HG03469 (cell line): ENCODE data around the gene SORL1.

Experiments used
- ATAC-seq: cut with Tn5 transposase; IDR thresholded peaks from one replicate; pipeline ENCODE4 v1.9.1; 2021; ENCODE audit warnings: mild to moderate bottlenecking, moderate library complexity, moderate number of reproducible peaks; ENCODE audit not compliant: unreplicated experiment

SORL1 gene

DNA sequence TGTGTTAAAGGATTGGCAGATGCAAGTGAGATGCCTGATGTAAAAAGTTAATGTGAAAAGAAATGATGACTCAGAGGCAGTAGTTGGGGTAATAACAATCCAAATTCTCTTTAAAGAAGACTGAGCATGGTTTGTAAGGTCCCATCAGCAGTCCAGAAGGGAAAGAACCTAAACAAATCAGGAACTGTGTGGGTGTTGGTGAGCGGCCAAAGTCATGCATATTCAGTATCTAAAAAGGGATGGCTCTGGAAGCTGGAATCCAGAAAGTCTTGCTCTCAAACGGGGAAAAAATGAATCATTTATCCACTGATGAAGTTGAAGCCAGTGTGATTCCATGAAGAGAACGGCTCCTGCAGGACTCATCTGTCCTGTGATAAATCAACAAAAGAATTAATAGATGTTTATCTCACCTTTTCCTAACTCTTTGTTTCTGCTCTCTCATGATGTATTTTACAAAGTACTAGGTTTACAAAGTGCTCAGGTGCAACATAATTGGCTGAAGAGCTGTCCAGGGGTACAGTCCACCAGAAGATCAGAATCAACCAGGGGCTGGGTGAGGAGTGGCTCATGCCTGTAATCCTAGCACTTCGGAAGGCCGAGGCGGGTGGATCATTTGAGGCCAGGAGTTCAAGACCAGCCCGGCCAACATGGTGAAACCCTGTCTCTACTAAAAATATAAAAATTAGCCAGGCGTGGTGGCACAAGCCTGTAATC is 21.1 kb downstream of the SORL1 start:
- no peak for ATAC-seq

DNA sequence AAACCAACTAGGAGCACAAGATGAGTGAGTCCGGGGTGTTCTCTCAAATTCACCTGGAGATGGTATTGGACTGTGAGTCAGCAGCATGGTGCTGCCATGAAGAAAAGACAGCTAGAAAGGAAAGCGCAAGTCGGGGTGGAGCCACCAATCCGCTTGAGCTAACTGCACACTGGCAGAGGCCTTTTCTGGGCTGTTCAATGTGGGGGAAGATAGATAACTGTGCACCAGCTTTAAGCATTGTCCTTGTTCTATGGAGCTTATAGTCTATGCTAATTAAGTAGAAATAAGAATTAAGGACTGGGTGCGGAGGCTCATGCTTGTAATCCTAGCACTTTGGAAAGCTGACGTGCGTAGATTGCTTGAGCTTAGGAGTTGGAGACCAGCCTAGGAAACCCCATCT is 22.6 kb downstream of the SORL1 start:
- no peak for ATAC-seq

DNA sequence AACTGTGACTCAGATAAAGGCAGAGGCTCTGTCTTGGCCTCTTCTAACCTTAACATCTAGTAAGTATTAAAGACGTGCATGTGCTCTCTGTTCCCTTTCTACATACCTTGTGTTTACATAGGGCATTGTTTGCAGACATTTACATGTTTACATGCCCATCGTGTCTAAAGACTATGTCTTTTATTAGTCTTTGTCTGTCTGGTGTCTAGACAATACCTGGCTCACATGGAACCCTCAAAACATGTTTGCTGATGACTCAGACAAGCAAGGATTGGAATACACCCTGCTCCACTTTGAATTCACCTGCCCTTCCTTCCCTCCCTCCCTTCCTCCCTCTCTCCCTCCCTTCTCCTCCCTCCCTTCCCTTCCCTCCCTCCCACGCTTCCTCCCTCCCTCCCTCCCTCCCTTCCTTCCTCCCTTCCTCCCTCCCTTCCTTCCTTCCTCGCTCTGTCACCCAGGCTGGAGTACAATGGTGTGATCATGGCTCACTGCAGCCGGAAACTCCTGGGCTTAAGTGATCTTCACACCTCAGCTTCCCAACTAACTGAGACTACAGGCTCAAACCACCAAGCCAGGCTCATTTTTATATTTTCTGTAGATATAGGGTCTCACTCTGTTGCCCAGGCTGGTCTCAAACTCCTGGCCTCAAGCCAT is 24.4 kb downstream of the SORL1 start:
- ATAC-seq: no peak

DNA sequence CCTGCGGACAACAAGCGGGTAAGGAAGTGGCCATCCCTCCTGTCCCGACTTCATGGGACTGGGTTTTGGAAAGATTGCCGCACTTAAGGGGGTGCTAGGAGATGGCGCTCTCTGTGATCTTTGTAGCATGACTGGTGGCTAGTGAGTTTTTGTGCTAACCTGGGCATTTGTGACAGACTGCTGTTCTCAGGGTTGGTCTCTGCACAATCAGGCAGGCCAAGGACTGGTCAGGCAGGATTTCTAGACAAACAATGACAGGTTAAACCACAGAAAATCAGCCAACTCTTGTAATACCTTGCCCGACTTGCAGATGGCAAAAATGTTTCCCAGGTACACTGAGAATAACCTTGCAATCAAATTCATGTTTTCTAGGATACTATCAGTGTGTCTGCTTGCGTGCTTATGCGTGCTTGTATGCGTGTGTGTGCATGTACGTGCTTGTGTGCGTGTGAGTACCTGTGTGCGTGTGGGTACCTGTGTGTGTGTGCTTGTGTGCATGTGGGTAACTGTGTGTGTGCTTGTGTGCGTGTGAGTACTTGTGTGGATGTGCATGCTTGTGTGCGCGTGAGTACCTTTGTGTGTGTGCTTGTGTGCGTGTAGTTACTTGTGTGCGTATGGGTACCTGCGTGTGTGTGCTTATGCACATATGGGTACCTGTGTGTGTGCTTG is 26.2 kb downstream of the SORL1 start:
- no peak for ATAC-seq

DNA sequence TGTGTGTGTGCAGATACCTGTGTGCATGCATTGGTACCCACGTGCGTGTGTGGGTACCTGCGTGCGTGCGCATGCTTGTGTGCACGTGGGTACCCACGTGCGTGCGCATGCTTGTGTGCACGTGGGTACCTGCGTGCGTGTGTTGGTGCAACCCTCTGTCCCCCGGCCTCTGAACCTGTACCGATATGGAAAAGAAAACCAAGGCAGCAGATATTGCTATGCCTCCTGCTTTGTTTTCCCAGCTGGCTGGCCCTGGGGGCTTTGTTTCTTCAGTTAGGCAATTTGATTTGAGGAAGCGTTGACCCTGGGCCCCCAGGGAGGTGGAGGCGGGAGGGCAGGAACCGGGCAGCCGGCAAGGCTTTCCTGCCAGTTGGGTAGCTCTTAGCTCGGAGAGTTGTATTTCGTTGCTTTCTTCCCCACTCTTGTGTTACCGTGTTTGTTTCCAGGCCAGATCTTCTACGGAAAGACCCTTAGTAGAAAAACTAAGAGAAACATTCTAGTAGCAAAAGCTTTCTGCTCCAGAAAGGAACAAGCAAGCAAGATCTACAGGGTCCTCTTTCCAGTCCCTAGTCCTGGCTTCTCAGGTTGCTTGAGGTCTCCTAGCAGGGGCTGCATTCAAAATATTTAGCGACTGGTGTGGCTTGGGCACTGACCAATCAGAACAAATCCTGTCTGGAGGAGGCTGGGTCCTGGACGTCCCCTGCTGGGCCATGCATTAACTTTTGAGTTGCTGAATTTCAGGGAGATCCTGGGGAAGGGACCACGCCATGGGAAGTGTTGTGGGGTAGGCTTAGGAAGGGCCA is 27.0 kb downstream of the SORL1 start:
- ATAC-seq: no peak

DNA sequence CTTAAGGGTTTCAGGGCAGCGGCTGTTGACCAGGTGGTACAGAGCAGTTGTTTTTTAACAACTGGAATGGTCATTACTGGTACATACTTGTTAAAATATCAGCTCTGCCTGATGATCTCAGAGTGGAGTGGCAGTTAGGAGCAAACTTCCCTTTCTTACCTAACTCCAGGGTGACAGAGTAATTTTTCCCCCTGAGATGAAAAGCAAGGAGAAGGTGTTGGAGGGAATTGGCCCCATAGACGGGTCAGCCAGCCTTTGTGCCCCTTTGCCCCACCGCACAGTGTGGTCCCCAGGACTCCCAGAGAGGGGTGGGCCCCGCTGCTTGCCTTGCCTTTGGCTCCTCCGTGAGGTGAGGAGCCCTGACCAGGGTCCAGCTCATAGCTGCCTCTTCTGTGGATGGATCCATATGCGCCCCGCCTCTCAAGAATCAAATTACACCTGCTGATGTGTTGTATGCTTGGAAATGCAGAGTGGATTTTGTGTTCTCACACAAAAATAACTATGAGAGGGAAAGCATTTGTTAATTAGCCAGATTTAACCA is 27.7 kb downstream of the SORL1 start:
- ATAC-seq: no peak

DNA sequence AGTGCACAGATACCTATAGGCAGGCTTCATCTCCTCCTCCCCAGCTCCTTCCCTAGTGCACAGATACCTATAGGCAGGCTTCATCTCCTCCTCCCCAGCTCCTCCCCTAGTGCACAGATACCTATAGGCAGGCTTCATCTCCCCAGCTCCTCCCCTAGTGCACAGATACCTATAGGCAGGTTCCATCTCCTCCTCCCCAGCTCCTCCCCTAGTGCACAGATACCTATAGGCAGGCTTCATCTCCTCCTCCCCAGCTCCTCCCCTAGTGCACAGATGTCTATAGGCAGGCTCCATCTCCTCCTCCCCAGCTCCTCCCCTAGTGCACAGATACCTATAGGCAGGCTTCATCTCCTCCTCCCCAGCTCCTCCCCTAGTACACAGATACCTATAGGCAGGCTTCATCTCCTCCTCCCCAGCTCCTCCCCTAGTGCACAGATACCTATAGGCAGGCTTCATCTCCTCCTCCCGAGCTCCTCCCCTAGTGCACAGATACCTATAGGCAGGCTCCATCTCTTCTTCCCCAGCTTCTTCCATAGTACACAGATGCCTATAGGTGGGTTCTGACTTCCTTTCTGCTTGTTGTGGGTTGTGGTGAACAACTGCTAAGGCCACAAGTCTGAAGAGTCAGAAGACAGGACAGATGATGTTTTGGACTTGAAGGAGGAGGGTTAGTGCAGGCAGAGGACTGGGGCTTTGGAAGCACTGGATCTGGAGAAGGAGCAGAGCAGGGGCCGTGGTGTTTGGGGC is 29.5 kb downstream of the SORL1 start:
- peak; percentile 62 for ATAC-seq

- peak; percentile 65 for ATAC-seq
These were observed 30.4 kb downstream of the SORL1 start for GRCh38 chr11:121482231-121483129.

- ATAC-seq: no peak
These were observed 31.8 kb downstream of the SORL1 start for GRCh38 chr11:121483805-121484480.

GRCh38 chr11:121485216-121485615 is 33.1 kb downstream of the SORL1 start:
- ATAC-seq: no peak

- ATAC-seq: no peak
These were observed 33.9 kb downstream of the SORL1 start for GRCh38 chr11:121486054-121486453.

DNA sequence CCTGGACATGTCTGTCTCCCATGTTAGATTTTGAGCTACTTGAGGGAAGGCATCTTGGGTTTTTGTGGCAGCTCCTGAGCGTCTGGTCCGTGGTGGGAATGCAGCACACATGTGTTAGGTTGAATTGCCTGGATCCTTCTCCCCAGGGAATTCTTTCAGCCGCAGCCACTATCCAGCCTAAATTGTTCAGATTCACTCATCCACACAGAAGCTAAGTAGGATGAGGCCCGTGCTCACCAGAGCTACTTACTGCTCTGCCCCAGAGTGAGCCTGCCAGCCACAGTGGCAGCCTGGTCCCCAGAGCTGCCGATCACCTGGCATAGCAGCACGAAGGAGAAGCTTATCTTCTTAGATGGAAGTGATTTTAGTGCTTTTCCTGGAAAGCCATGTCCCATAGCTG is 35.1 kb downstream of the SORL1 start:
- no peak for ATAC-seq

GRCh38 chr11:121488170-121488569 is 36.1 kb downstream of the SORL1 start:
- ATAC-seq: no peak

- no peak for ATAC-seq
These were observed 36.5 kb downstream of the SORL1 start for GRCh38 chr11:121488641-121489040.

GRCh38 chr11:121489823-121490222 is 37.7 kb downstream of the SORL1 start:
- no peak for ATAC-seq

DNA sequence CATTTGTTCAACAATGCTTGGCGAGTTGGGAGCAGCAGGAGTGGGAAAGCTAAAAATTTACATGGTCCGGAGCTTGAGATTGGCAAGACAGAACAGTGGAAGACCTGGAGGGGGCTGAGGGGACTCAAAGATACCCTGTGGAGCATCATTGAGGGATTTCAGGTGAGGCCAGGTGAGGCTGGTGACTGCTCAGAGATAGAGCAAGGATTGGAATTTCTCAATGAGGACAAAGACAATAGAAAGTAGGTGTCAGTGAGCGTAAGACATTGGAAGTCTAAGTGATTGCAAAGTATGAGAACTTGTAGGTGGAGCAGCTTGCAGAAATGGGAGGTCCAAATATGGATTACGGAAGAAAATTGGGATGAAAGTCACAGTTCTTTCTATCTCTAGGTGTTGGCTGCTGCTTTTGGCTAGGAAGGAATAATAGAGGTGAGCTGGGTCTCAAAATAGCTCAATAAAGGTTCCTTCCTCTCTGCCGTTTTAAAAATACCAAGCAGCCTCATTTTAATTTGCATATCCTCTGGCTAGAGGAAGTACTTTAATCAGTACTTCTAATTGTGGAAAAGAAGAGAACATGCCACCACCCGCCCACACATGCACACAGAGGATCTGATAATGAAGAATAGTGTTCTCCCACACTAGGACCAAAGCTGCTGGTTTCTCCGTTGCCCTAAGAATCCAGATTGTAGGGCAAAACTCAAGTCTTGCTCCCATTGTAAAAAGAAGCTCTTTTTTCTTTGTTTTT is 42.4 kb downstream of the SORL1 start:
- ATAC-seq: no peak

DNA sequence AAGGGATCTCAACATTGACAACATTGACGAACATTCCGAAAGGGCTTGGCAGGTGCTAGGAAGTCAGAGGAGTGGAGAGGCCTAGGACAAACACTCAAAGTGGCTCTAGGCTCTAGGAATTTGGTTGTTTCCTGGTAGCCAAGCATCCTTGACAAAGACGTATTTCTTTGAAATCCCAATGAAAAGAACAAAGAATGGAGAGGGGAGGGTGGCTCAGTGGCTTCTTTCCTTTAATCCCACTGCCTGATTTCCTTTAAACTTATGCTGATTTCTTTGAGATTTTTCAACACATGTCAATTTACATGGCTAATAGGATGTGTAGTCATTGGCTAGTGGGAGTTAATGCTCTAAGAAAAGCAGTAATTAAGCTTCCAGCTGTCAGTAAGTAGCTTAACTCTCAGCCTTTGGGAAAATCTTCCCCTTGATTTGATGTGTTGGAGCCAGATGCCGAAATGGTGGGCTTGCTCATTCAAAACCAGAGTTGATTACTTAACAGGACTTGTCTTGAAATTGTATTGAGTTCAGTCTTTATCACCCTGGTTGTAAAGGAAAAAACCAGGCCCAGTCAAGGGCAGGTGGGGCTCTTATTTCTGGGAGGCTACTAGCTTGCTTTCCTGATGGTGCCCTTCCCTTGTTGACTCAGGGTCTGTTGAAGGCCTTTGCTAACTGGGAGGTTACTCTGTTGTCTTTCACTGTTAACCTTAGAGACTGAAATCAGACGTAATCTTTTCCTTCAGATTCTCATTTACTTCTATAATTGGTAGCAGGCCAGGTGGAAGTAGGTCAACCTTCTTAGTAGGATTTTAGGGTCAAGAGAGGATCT is 45.3 kb downstream of the SORL1 start:
- no peak for ATAC-seq
